ENCODE measurements around the gene AGPAT4.

Gene AGPAT4

GRCh38 chr6:161218222-161218621 lies 55.6 kb downstream of the AGPAT4 start:
- TF ChIP-seq CTCF (IDR thresholded peaks at IDR 0.05; ENCODE audit: extremely low read depth, insufficient read depth, missing control alignments) = no peak
- DNase-seq (ENCODE audit: low spot score) = no peak
- in situ Hi-C loops (cut with MboI; ENCODE audit: low pct_unique_long_range_greater_than_20kb, low sequenced_read_pairs, unreplicated experiment) = no loop called here

- in situ Hi-C loops (cut with MboI; ENCODE audit: low pct_unique_long_range_greater_than_20kb, low sequenced_read_pairs, unreplicated experiment) = no loop called here
- no peak for TF ChIP-seq CTCF (IDR thresholded peaks at IDR 0.05; ENCODE audit: extremely low read depth, insufficient read depth, missing control alignments)
These were observed 56.2 kb downstream of the AGPAT4 start for GRCh38 chr6:161217628-161218027.

GRCh38 chr6:161216616-161217205 lies 57.1 kb downstream of the AGPAT4 start:
- no peak for TF ChIP-seq CTCF (IDR thresholded peaks at IDR 0.05; ENCODE audit: extremely low read depth, insufficient read depth, missing control alignments)
- no peak for DNase-seq (ENCODE audit: low spot score)
- in situ Hi-C loops (cut with MboI; ENCODE audit: low pct_unique_long_range_greater_than_20kb, low sequenced_read_pairs, unreplicated experiment) = no loop called here

More at GRCh38 chr6:161217628-161218027, 56.2 kb downstream of the AGPAT4 start:
- DNase-seq (ENCODE audit: low spot score) = no peak

- in situ Hi-C loops (cut with MboI; ENCODE audit: low pct_unique_long_range_greater_than_20kb, low sequenced_read_pairs, unreplicated experiment) = no loop called here
- TF ChIP-seq CTCF (IDR thresholded peaks at IDR 0.05; ENCODE audit: extremely low read depth, insufficient read depth, missing control alignments) = no peak
- DNase-seq (ENCODE audit: low spot score) = no peak
These were observed 57.8 kb downstream of the AGPAT4 start for GRCh38 chr6:161215876-161216615.

- DNase-seq (ENCODE audit: low spot score) = no peak
- in situ Hi-C loops (cut with MboI; ENCODE audit: low pct_unique_long_range_greater_than_20kb, low sequenced_read_pairs, unreplicated experiment) = no loop called here
- TF ChIP-seq CTCF (IDR thresholded peaks at IDR 0.05; ENCODE audit: extremely low read depth, insufficient read depth, missing control alignments) = no peak
These were observed 58.7 kb downstream of the AGPAT4 start for GRCh38 chr6:161215193-161215592.

- TF ChIP-seq CTCF (IDR thresholded peaks at IDR 0.05; ENCODE audit: extremely low read depth, insufficient read depth, missing control alignments) = no peak
- in situ Hi-C loops (cut with MboI; ENCODE audit: low pct_unique_long_range_greater_than_20kb, low sequenced_read_pairs, unreplicated experiment) = no loop called here
- no peak for DNase-seq (ENCODE audit: low spot score)
These were observed 59.1 kb downstream of the AGPAT4 start for GRCh38 chr6:161214722-161215121.

Measured in GM13977 (cell line).